Liver (tissue), 3 donors: ENCODE results near the gene NUP42.

Experiments
- GABPA ChIP-seq, 2 donors: IDR thresholded peaks in 1 of 2; conservative IDR thresholded peaks in 1 of 2; 2 replicates each; pipeline ENCODE4 v1.6.1; 2016; ENCODE audit warnings: antibody characterized with exemption in 2 of 2, mild to moderate bottlenecking in 1 of 2, moderate library complexity in 1 of 2
- RAD21 ChIP-seq, 2 donors: IDR thresholded peaks; 2 replicates each; pipeline ENCODE4 v1.6.1; 2016; ENCODE audit warnings: antibody characterized with exemption in 2 of 2, mild to moderate bottlenecking in 2 of 2
- RXRA ChIP-seq, 2 donors: IDR thresholded peaks; 2 replicates each; pipeline ENCODE4 v1.6.1; 2017 to 2018; ENCODE audit warnings: antibody characterized with exemption in 2 of 2, mild to moderate bottlenecking in 1 of 2
- SP1 ChIP-seq: IDR thresholded peaks from 2 replicates; pipeline ENCODE4 v1.6.1; 2018; ENCODE audit warnings: antibody characterized with exemption, mild to moderate bottlenecking
- TAF1 ChIP-seq: conservative IDR thresholded peaks from 2 replicates; pipeline ENCODE4 v1.6.1; 2016; ENCODE audit warnings: antibody characterized with exemption, mild to moderate bottlenecking
- TF ChIP-seq, protein P1 (sequence below): fragments of 150-350 bp; IDR thresholded peaks from 2 replicates; pipeline ENCODE4 v1.5.1; 2017; ENCODE audit warnings: improper control_type of control experiment, low read depth, low read length; ENCODE audit not compliant: missing input control
- TF ChIP-seq, protein P2 (sequence below): IDR thresholded peaks from 2 replicates; pipeline ENCODE4 v1.6.1; 2016; ENCODE audit warnings: antibody characterized with exemption
- TF ChIP-seq, protein P3 (sequence below): IDR thresholded peaks from 2 replicates; pipeline ENCODE4 v1.6.1; 2016; ENCODE audit warnings: antibody characterized with exemption
- TF ChIP-seq, protein P4 (sequence below): IDR thresholded peaks from 2 replicates; pipeline ENCODE4 v1.6.1; 2016; ENCODE audit warnings: antibody characterized with exemption
- donor health status: healthy.
- donor health status: healthy.

DNA sequence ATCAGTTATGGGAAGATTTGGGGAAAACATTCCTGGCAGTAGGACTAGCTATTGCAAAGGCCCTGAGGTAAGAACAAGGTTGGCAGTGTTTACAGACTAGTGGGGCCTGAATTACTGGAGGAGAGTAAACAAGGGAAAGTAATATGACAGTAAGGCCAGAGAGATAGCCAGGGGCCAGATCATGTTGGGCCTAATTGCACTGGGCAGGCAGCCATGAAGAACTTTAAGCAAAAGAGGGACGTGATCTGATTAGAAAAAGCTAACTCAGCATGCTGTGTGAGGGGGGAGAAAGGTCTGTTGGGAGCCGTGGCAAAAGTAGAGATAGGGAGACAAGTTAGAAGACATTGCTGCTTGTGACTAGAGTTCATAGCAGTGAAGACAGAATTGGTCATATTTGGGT is 9.2 kb downstream of the NUP42 start:
- TF ChIP-seq GABPA (IDR thresholded peaks at IDR 0.05 in 1 of 2, conservative IDR thresholded peaks at IDR 0.05 in 1 of 2), result no peak
- TF ChIP-seq RXRA (IDR thresholded peaks at IDR 0.05), result no peak
- TF ChIP-seq, protein P1, sequence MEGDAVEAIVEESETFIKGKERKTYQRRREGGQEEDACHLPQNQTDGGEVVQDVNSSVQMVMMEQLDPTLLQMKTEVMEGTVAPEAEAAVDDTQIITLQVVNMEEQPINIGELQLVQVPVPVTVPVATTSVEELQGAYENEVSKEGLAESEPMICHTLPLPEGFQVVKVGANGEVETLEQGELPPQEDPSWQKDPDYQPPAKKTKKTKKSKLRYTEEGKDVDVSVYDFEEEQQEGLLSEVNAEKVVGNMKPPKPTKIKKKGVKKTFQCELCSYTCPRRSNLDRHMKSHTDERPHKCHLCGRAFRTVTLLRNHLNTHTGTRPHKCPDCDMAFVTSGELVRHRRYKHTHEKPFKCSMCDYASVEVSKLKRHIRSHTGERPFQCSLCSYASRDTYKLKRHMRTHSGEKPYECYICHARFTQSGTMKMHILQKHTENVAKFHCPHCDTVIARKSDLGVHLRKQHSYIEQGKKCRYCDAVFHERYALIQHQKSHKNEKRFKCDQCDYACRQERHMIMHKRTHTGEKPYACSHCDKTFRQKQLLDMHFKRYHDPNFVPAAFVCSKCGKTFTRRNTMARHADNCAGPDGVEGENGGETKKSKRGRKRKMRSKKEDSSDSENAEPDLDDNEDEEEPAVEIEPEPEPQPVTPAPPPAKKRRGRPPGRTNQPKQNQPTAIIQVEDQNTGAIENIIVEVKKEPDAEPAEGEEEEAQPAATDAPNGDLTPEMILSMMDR, result no peak
- TF ChIP-seq, protein P2, sequence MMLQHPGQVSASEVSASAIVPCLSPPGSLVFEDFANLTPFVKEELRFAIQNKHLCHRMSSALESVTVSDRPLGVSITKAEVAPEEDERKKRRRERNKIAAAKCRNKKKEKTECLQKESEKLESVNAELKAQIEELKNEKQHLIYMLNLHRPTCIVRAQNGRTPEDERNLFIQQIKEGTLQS, result no peak
- TF ChIP-seq, protein P3, sequence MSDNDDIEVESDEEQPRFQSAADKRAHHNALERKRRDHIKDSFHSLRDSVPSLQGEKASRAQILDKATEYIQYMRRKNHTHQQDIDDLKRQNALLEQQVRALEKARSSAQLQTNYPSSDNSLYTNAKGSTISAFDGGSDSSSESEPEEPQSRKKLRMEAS, result no peak
- TF ChIP-seq SP1, result no peak
- TF ChIP-seq TAF1, result no peak
- TF ChIP-seq RAD21 (IDR thresholded peaks at IDR 0.05), result no peak
- TF ChIP-seq, protein P4, sequence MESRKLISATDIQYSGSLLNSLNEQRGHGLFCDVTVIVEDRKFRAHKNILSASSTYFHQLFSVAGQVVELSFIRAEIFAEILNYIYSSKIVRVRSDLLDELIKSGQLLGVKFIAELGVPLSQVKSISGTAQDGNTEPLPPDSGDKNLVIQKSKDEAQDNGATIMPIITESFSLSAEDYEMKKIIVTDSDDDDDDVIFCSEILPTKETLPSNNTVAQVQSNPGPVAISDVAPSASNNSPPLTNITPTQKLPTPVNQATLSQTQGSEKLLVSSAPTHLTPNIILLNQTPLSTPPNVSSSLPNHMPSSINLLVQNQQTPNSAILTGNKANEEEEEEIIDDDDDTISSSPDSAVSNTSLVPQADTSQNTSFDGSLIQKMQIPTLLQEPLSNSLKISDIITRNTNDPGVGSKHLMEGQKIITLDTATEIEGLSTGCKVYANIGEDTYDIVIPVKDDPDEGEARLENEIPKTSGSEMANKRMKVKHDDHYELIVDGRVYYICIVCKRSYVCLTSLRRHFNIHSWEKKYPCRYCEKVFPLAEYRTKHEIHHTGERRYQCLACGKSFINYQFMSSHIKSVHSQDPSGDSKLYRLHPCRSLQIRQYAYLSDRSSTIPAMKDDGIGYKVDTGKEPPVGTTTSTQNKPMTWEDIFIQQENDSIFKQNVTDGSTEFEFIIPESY, result no peak
